ENCODE results near the gene ZNF227. TPM values are rescaled to one million over a fixed set of nuclear protein-coding genes. Genes with fewer than 3 reads are reported as not detected.
"Not testable (repeated sequence)": the region's sequence is repeated elsewhere in the genome, so short reads cannot be mapped to it uniquely, and the experiment has no call there.

ZNF227 gene
- total RNA-seq, 2 donors from 2014 or later: 10.1 to 13.5 TPM

- DNase-seq; ATAC-seq; intact Hi-C loops (cut with DNase I, micrococcal nuclease): not testable (repeated sequence)
Measured at GRCh38 chr19:44221291-44221690, 9.0 kb downstream of the ZNF227 start.

- intact Hi-C loops (cut with DNase I, micrococcal nuclease): no loop called here
- DNase-seq: no peak
- ATAC-seq: no peak
Measured at GRCh38 chr19:44228318-44228717, 16.0 kb downstream of the ZNF227 start.

- intact Hi-C loops (cut with DNase I, micrococcal nuclease): no loop called here
- ATAC-seq (no peak), DNase-seq (no peak)
Measured at GRCh38 chr19:44232867-44233266, 20.5 kb downstream of the ZNF227 start.

GRCh38 chr19:44236384-44236783 lies 24.1 kb downstream of the ZNF227 start:
- intact Hi-C loops (cut with DNase I, micrococcal nuclease): no loop called here
- ATAC-seq: no peak

GRCh38 chr19:44252332-44252731 lies 40.0 kb downstream of the ZNF227 start:
- intact Hi-C loops (cut with DNase I, micrococcal nuclease); ATAC-seq: not testable (repeated sequence)

More at GRCh38 chr19:44236384-44236783, 24.1 kb downstream of the ZNF227 start:
- DNase-seq: no peak

GRCh38 chr19:44253392-44253791 lies 41.1 kb downstream of the ZNF227 start:
- ATAC-seq; intact Hi-C loops (cut with DNase I, micrococcal nuclease); DNase-seq: not testable (repeated sequence)

More at GRCh38 chr19:44252332-44252731, 40.0 kb downstream of the ZNF227 start:
- not testable (repeated sequence) for DNase-seq

GRCh38 chr19:44254496-44254895 lies 42.2 kb downstream of the ZNF227 start:
- no peak for ATAC-seq
- intact Hi-C loops (cut with DNase I, micrococcal nuclease): no loop called here
- DNase-seq: no peak

- no peak for ATAC-seq
- DNase-seq: no peak
- intact Hi-C loops (cut with DNase I, micrococcal nuclease): no loop called here
Measured at GRCh38 chr19:44255705-44256411, 43.5 kb downstream of the ZNF227 start.

- no peak for ATAC-seq
- DNase-seq: no peak
- intact Hi-C loops (cut with DNase I, micrococcal nuclease): no loop called here
Measured at GRCh38 chr19:44258136-44258535, 45.8 kb downstream of the ZNF227 start.

- intact Hi-C loops (cut with DNase I, micrococcal nuclease): no loop called here
- ATAC-seq: no peak
Measured at GRCh38 chr19:44258835-44259413, 46.6 kb downstream of the ZNF227 start.

GRCh38 chr19:44260343-44260681 lies 48.0 kb downstream of the ZNF227 start:
- peak in 1 of 2 donors; percentile 22 for DNase-seq
- intact Hi-C loops (cut with DNase I, micrococcal nuclease): no loop called here
- ATAC-seq: peak; percentile 55

More at GRCh38 chr19:44258835-44259413, 46.6 kb downstream of the ZNF227 start:
- DNase-seq: no peak

GRCh38 chr19:44260695-44261446 lies 48.5 kb downstream of the ZNF227 start:
- intact Hi-C loops (cut with DNase I, micrococcal nuclease): no loop called here
- no peak for DNase-seq
- ATAC-seq: no peak

- DNase-seq (no peak), ATAC-seq (no peak)
- intact Hi-C loops (cut with DNase I, micrococcal nuclease): no loop called here
Measured at GRCh38 chr19:44277331-44277730, 65.0 kb downstream of the ZNF227 start.

- intact Hi-C loops (cut with DNase I, micrococcal nuclease): no loop called here
- DNase-seq (no peak), ATAC-seq (no peak)
Measured at GRCh38 chr19:44278181-44278690, 65.9 kb downstream of the ZNF227 start.

GRCh38 chr19:44280916-44281315 lies 68.6 kb downstream of the ZNF227 start:
- ATAC-seq (no peak), DNase-seq (no peak)
- intact Hi-C loops (cut with DNase I, micrococcal nuclease): no loop called here

- DNase-seq (no peak), ATAC-seq (no peak)
- intact Hi-C loops (cut with DNase I, micrococcal nuclease): no loop called here
Measured at GRCh38 chr19:44282846-44283245, 70.5 kb downstream of the ZNF227 start.

GRCh38 chr19:44284968-44285367 lies 72.6 kb downstream of the ZNF227 start:
- no peak for ATAC-seq
- no peak for DNase-seq
- intact Hi-C loops (cut with DNase I, micrococcal nuclease): no loop called here
